SJSA1 (cell line): ENCODE data around the gene DCP2. TPM values are rescaled to one million over a fixed set of nuclear protein-coding genes. Genes with fewer than 3 reads are reported as not detected.

Experiments
- DNase-seq, 2 experiments: peaks; one replicate each; pipeline ENCODE4 v3.0.0-alpha.2; 2015 to 2020; ENCODE audit warnings: low spot score in 2 of 2, low read depth in 1 of 2
- H3K27ac ChIP-seq: fragments of 250-450 bp; sonication (Bioruptor Pico); 2 replicates; pipeline ENCODE4 v1.5.1; 2020; ENCODE audit warnings: mild to moderate bottlenecking, moderate library complexity
- H3K27me3 ChIP-seq: fragments of 250-450 bp; sonication (Bioruptor Pico); replicated peaks from 2 replicates; pipeline ENCODE4 v1.5.1; 2020; ENCODE audit warnings: mild to moderate bottlenecking, moderate library complexity
- H3K36me3 ChIP-seq: fragments of 250-450 bp; sonication (Bioruptor Pico); 2 replicates; pipeline ENCODE4 v1.5.1; 2020; ENCODE audit warnings: mild to moderate bottlenecking
- H3K4me1 ChIP-seq: fragments of 250-450 bp; sonication (Bioruptor Pico); replicated peaks from 2 replicates; pipeline ENCODE4 v1.6.1; 2021; ENCODE audit warnings: mild to moderate bottlenecking
- H3K4me3 ChIP-seq: fragments of 250-450 bp; sonication (Bioruptor Pico); 2 replicates; pipeline ENCODE4 v1.5.1; 2020; ENCODE audit warnings: mild to moderate bottlenecking
- H3K9me3 ChIP-seq: fragments of 250-450 bp; sonication (Bioruptor Pico); replicated peaks from 2 replicates; pipeline ENCODE4 v1.5.1; 2020; ENCODE audit warnings: mild to moderate bottlenecking
- total RNA-seq: library from RNA; depleted of rRNA; stranded (reverse); fragments of >200 nt; shearing (Covaris generic); gene quantifications from 2 replicates; pipeline ENCODE4 v1.2.3, GENCODE V29; 2014

DCP2 gene
- total RNA-seq, 1 experiment from 2014 or later = 56.8 TPM

DNA sequence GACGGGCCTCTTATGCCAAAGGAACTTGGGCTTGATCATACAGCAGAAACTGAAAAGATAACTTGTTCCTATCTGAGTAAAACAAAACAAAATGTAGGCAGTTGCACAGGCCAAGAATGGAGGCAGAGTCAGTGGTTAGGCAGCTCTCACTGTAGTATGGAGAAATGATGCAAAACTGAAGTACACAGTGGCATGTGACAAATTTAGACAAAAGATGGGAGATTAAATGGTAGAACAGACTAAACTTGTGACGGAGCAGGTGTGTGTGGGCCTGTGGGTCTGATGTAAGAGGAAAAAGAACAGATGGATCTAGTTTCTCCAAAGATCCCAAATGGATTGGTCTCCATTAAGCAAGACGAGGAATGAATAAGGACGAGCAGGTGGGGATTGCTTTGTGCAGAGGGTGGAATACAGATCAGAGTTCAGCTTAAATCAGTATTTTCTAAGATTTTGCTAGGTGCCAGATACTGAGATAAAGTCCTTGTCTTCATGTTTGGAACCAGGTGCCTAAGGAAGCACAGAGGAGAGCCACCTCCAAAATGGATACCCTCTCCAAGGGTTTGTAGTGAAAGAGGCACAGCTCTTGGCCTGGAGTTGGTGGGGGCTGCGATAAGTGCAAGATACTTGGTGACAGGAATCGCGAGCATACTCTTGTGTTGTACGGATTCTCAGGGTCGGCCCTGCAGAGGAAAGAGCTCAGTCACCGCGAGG is 722 bp upstream of the DCP2 start:
- Histone ChIP-seq H3K4me1 (peaks cover 14% of the 10 kb centered on the region), H3K9me3 (no peaks in the 10 kb centered on the region), H3K27me3 (no peaks in the 10 kb centered on the region), H3K27ac (peak overlapping the region; percentile 35), H3K4me3 (peak overlapping the region; percentile 68), H3K36me3 (peaks cover 5% of the 10 kb centered on the region; the same call in 1 of the 2 replicates)
- DNase-seq = no peak

DNA sequence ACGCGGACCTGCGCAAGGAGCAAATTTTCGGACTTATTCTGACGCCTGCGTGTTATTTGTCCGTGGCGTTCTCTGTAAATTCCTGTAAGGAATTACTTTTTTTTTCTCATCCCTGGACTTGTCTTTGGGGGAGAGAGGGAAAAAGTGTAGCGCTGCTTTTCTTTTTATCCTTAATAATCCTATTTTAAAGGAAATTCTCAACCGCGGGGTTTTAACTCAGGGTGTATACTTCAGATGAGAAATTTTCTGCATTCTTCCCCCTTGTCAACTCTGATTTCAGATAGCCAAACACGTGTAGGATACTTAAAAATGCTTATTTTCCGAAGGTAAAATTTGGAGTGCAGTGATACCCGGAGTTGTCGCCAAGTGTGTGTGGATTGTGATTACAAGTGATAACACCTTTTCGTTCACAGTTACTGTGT is 853 bp downstream of the DCP2 start:
- Histone ChIP-seq H3K9me3 (no peaks in the 10 kb centered on the region), H3K27ac (peak overlapping the region; percentile 58), H3K27me3 (no peaks in the 10 kb centered on the region), H3K4me3 (peak overlapping the region; percentile 68), H3K36me3 (peaks cover 20% of the 10 kb centered on the region), H3K4me1 (peaks cover 14% of the 10 kb centered on the region)
- DNase-seq = peak in 1 of 2 experiments; percentile 59

- Histone ChIP-seq H3K36me3 (peaks cover 29% of the 10 kb centered on the region), H3K27ac (no peak overlapping the region), H3K9me3 (no peaks in the 10 kb centered on the region), H3K27me3 (no peaks in the 10 kb centered on the region), H3K4me3 (no peak overlapping the region), H3K4me1 (peaks cover 14% of the 10 kb centered on the region)
- no peak for DNase-seq
These were observed 2.2 kb downstream of the DCP2 start for GRCh38 chr5:112978836-112979235.

- peaks cover 34% of the 10 kb centered on the region for H3K36me3 ChIP-seq
- H3K27me3 ChIP-seq = no peaks in the 10 kb centered on the region
- H3K4me3 ChIP-seq = no peak overlapping the region
- H3K27ac ChIP-seq = no peak overlapping the region
- peaks cover 14% of the 10 kb centered on the region for H3K4me1 ChIP-seq
- DNase-seq = no peak
- no peaks in the 10 kb centered on the region for H3K9me3 ChIP-seq
These were observed 3.1 kb downstream of the DCP2 start for GRCh38 chr5:112979723-112980122.

DNA sequence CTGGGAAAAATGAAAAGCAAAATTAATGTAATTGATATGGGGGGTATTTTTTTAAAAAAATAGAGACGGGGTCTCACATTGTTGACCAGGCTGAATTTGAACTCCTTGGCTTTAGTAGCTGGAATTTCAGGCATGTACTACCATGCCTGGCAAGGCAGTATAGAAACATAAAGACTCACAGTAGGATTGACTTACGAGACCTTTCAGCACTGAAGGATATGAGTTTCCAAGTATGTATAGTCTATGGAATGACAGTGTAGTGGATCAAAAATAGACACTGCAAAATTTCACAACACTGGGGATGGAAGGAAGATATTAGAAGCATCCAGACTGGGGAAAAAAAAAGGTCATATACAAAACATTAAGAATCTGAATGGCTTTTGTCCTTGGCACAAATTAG is 6.8 kb downstream of the DCP2 start:
- H3K4me3 ChIP-seq = no peak overlapping the region
- H3K9me3 ChIP-seq = no peaks in the 10 kb centered on the region
- peaks cover 47% of the 10 kb centered on the region for H3K36me3 ChIP-seq
- no peak for DNase-seq
- H3K27me3 ChIP-seq = no peaks in the 10 kb centered on the region
- peaks cover 4% of the 10 kb centered on the region for H3K4me1 ChIP-seq
- H3K27ac ChIP-seq = no peak overlapping the region

GRCh38 chr5:112986224-112986623 is 9.6 kb downstream of the DCP2 start:
- Histone ChIP-seq H3K4me3 (no peak overlapping the region), H3K9me3 (no peaks in the 10 kb centered on the region), H3K27me3 (no peaks in the 10 kb centered on the region), H3K27ac (no peak overlapping the region), H3K4me1 (no peaks in the 10 kb centered on the region), H3K36me3 (peaks cover 63% of the 10 kb centered on the region)
- DNase-seq = no peak

GRCh38 chr5:112995764-112996618 is 19.4 kb downstream of the DCP2 start:
- Histone ChIP-seq H3K9me3 (no peaks in the 10 kb centered on the region), H3K27ac (no peak overlapping the region), H3K36me3 (peaks cover 57% of the 10 kb centered on the region), H3K27me3 (no peaks in the 10 kb centered on the region), H3K4me3 (no peak overlapping the region), H3K4me1 (peaks cover 9% of the 10 kb centered on the region)
- DNase-seq = peak; percentile 73 to 74

GRCh38 chr5:112996830-112997374 is 20.3 kb downstream of the DCP2 start:
- Histone ChIP-seq H3K4me1 (peaks cover 9% of the 10 kb centered on the region), H3K9me3 (no peaks in the 10 kb centered on the region), H3K27me3 (no peaks in the 10 kb centered on the region), H3K36me3 (peaks cover 63% of the 10 kb centered on the region), H3K27ac (no peak overlapping the region), H3K4me3 (no peak overlapping the region)
- no peak for DNase-seq

DNA sequence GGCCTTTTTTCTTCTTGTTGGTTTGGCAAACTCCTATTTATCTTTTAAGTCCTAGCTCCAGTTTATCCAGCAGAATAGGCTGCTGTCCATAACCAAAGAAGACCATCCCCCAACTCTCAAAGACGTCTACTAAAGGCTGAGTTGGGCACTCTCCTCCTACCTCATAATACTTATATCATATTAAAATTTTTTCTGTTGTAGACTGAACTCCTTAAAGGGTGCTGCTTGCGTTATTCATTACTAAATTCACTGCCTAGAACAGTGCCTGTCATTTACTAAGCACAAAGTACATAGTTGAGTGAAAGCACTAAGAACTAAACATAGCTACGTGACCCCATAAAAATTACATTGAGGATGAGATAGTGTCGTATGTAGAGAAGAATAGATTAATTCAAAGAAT is 21.7 kb downstream of the DCP2 start:
- no peak for DNase-seq
- Histone ChIP-seq H3K4me3 (no peak overlapping the region), H3K36me3 (peaks cover 68% of the 10 kb centered on the region), H3K4me1 (peaks cover 9% of the 10 kb centered on the region), H3K27me3 (no peaks in the 10 kb centered on the region), H3K27ac (no peak overlapping the region), H3K9me3 (no peaks in the 10 kb centered on the region)

DNA sequence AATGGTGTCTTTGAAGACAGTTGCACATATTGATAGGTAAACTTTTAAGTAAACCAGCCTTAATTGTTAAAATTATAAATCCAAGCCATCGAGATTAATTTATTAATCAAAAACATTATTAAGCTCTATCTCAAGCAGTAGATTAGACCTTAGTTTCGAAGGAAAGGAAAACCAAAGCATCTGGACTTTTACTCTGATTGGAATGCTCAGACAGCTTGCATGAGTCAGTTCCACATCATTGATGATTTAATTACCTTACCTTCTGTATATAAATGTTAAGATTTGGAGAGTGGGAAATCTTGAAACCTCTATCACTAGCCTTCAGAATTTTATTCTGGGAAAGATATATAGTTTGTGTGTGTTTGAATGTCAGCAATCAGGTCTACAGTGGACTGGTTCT is 23.9 kb downstream of the DCP2 start:
- Histone ChIP-seq H3K27me3 (no peaks in the 10 kb centered on the region), H3K9me3 (no peaks in the 10 kb centered on the region), H3K36me3 (peaks cover 78% of the 10 kb centered on the region), H3K27ac (no peak overlapping the region), H3K4me1 (peaks cover 17% of the 10 kb centered on the region), H3K4me3 (no peak overlapping the region)
- DNase-seq = no peak

- Histone ChIP-seq H3K27ac (no peak overlapping the region), H3K4me3 (no peak overlapping the region), H3K36me3 (peaks cover 73% of the 10 kb centered on the region), H3K9me3 (no peaks in the 10 kb centered on the region), H3K4me1 (peaks cover 12% of the 10 kb centered on the region), H3K27me3 (no peaks in the 10 kb centered on the region)
- DNase-seq = no peak
These were observed 25.8 kb downstream of the DCP2 start for GRCh38 chr5:113002423-113002822.

DNA sequence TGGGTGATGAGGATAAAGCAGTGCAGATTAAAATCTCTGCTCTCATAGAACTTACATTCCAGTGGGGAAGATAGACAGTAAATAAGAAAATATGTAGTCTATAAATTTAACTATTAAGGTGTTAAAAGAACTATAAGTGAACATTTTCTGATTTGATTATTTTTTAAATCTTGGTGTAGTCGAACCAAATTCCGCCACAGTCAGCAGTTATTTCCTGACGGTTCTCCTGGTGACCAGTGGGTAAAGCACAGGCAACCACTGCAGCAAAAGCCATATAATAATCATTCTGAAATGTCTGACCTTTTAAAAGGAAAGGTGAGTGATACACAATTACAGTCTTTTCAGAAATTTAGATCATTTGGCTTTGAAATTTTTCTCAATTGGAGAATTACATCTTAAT is 27.2 kb downstream of the DCP2 start:
- DNase-seq = no peak
- Histone ChIP-seq H3K27ac (no peak overlapping the region), H3K4me3 (no peak overlapping the region), H3K4me1 (peaks cover 12% of the 10 kb centered on the region), H3K36me3 (peaks cover 75% of the 10 kb centered on the region), H3K9me3 (no peaks in the 10 kb centered on the region), H3K27me3 (no peaks in the 10 kb centered on the region)

DNA sequence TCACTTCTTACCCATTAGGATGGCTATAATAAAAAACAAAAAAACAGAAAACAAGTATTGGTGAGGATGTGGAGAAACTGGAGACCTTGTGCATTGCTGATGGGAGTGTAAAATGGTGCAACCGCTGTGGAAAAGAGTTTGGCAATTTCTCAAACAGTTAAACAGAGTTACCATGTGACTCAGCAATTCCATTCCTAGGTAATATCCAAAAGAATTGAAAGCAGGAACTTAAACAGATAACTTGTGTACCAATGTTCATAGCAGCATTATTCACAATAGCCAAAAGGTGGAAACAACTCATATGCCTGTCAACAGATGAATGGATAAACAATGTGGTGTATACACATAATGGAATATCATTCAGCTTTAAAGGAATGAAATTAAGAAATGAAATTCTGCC is 28.9 kb downstream of the DCP2 start:
- Histone ChIP-seq H3K27me3 (no peaks in the 10 kb centered on the region), H3K36me3 (peaks cover 82% of the 10 kb centered on the region), H3K27ac (no peak overlapping the region), H3K4me3 (no peak overlapping the region), H3K9me3 (no peaks in the 10 kb centered on the region), H3K4me1 (peaks cover 12% of the 10 kb centered on the region)
- DNase-seq = no peak
